B cell (primary cell): ENCODE data around the gene NKX2-3. TPM values are rescaled to one million over a fixed set of nuclear protein-coding genes. Genes with fewer than 3 reads are reported as not detected.
A peak's percentile ranks its signal among the peaks of the same experiment; 100 is the strongest.

Experiments used
- ATAC-seq: fragments of 200-7000 bp; cut with Tn5 transposase; one replicate; pipeline ENCODE4 v1.10.0; 2021; ENCODE audit warnings: low read depth, mild to moderate bottlenecking, moderate number of reproducible peaks, moderate library complexity
- CTCF ChIA-PET: fragments of 350-600 bp; sonication (Branson Sonifier 250); formaldehyde crosslinking; loops from one replicate; lab custom pipeline; 2021; ENCODE audit warnings: antibody characterized with exemption, inconsistent platforms; lab: Charles Lee
- POLR2A ChIA-PET: fragments of 350-600 bp; sonication (Branson Sonifier 250); formaldehyde crosslinking; loops from one replicate; lab custom pipeline; 2021; ENCODE audit warnings: antibody characterized with exemption; lab: Charles Lee
- DNase-seq: peaks from one replicate; pipeline ENCODE4 v3.0.0; 2013
- H2AFZ ChIP-seq: 2 replicates; pipeline ENCODE4 v1.6.1; 2012; ENCODE audit warnings: mild to moderate bottlenecking, low read depth, low read length; ENCODE audit not compliant: insufficient read depth, poor library complexity, severe bottlenecking
- H3K27ac ChIP-seq, 2 donors: 1 replicate in 1 of 2; 2 replicates in 1 of 2; pipeline ENCODE4 v1.5.1; 2012 to 2013; ENCODE audit warnings: low read length in 2 of 2, mild to moderate bottlenecking in 2 of 2, moderate library complexity in 1 of 2
- H3K27me3 ChIP-seq, 4 experiments: fragments of 200-600 bp in 1 of 4; sonication (generic) in 1 of 4; replicated peaks in 1 of 4; 1 replicate in 2 of 4; 2 replicates in 2 of 4; pipeline versions ENCODE4 v1.6.1 to v1.7.0; 2013 to 2016; ENCODE audit warnings: low read length in 3 of 4, mild to moderate bottlenecking in 2 of 4, mixed read lengths in 1 of 4, moderate library complexity in 1 of 4; ENCODE audit not compliant: insufficient read depth in 4 of 4, control insufficient read depth in 3 of 4; ENCODE audit errors: control extremely low read depth in 1 of 4
- H3K36me3 ChIP-seq, 2 experiments: replicated peaks in 1 of 2; 1 replicate in 1 of 2; 2 replicates in 1 of 2; pipeline versions ENCODE4 v1.6.1 to v1.7.1; 2013; ENCODE audit warnings: low read length in 1 of 2; ENCODE audit not compliant: insufficient read depth in 2 of 2, control insufficient read depth in 1 of 2; ENCODE audit errors: control extremely low read depth in 1 of 2, extremely low read depth in 1 of 2
- H3K4me1 ChIP-seq, 2 donors: fragments of 200-600 bp in 1 of 2; sonication (generic) in 1 of 2; 1 replicate in 1 of 2; 2 replicates in 1 of 2; pipeline versions ENCODE4 v1.5.1 to v1.6.1; 2013 to 2017; ENCODE audit warnings: low read length in 2 of 2; ENCODE audit not compliant: control insufficient read depth in 2 of 2, insufficient read depth in 2 of 2
- H3K4me2 ChIP-seq: replicated peaks from 2 replicates; pipeline ENCODE3; 2012; ENCODE audit warnings: mild to moderate bottlenecking, low read depth, low read length; ENCODE audit not compliant: poor library complexity, severe bottlenecking
- H3K4me3 ChIP-seq, 5 experiments: fragments of 200-600 bp in 1 of 5; sonication (generic) in 1 of 5; 1 replicate in 3 of 5; 2 replicates in 2 of 5; pipeline versions ENCODE4 v1.5.1 to v1.7.0; 2011 to 2016; ENCODE audit warnings: low read length in 4 of 5, mild to moderate bottlenecking in 4 of 5, low read depth in 2 of 5, control low read depth in 1 of 5, moderate library complexity in 1 of 5; ENCODE audit not compliant: insufficient read depth in 1 of 5; ENCODE audit errors: control extremely low read depth in 1 of 5, extremely low read depth in 1 of 5
- H3K79me2 ChIP-seq: fragments of 200-600 bp; sonication (generic); one replicate; pipeline ENCODE4 v1.6.0; 2016; ENCODE audit warnings: low read length; ENCODE audit not compliant: control insufficient read depth, insufficient read depth
- H3K9ac ChIP-seq: fragments of 200-600 bp; sonication (generic); 2 replicates; pipeline ENCODE4 v1.6.1; 2017; ENCODE audit warnings: mild to moderate bottlenecking, low read length, moderate library complexity
- H3K9me3 ChIP-seq, 3 donors: one replicate each; pipeline versions ENCODE4 v1.6.1 to v1.7.1; 2013; ENCODE audit warnings: low read length in 2 of 3; ENCODE audit not compliant: control insufficient read depth in 2 of 3, insufficient read depth in 1 of 3; ENCODE audit errors: control extremely low read depth in 1 of 3
- H4K20me1 ChIP-seq: 2 replicates; pipeline ENCODE4 v1.6.0; 2012; ENCODE audit warnings: mild to moderate bottlenecking, low read length; ENCODE audit not compliant: insufficient read depth, control insufficient read depth, poor library complexity, severe bottlenecking
- H3K27ac Mint-ChIP-seq: one replicate; pipeline ENCODE4 v1.8.0; 2021; ENCODE audit warnings: mixed read lengths
- H3K27me3 Mint-ChIP-seq: one replicate; pipeline ENCODE4 v1.8.0; 2021; ENCODE audit warnings: mixed read lengths
- H3K4me1 Mint-ChIP-seq: one replicate; pipeline ENCODE4 v1.8.0; 2021; ENCODE audit warnings: mixed read lengths
- H3K4me3 Mint-ChIP-seq: one replicate; pipeline ENCODE4 v1.8.0; 2021; ENCODE audit warnings: mixed read lengths
- H3K9me3 Mint-ChIP-seq: one replicate; pipeline ENCODE4 v1.8.0; 2022; ENCODE audit warnings: mixed read lengths; ENCODE audit not compliant: insufficient read depth
- EZH2 ChIP-seq: IDR thresholded peaks from 2 replicates; pipeline ENCODE4 v1.6.1; 2012; ENCODE audit warnings: borderline replicate concordance, low read depth, mild to moderate bottlenecking, moderate library complexity, low read length; ENCODE audit not compliant: insufficient read depth, poor library complexity, severe bottlenecking
- WGBS: methylation state at CpG from one replicate; pipeline ENCODE4 v1.1.5; 2013; ENCODE audit warnings: missing lambda C conversion rate; ENCODE audit not compliant: insufficient coverage; 5-methylcytosine and 5-hydroxymethylcytosine counted together
- intact Hi-C: fragments of 100-400 bp; cut with micrococcal nuclease; formaldehyde crosslinking; loops from one replicate; pipeline ENCODE4 v1.10.0; 2022
- polyA plus RNA-seq: library from polyadenylated mRNA; depleted of rRNA; stranded (reverse); fragments of >200 nt; gene quantifications from 2 replicates; pipeline ENCODE4 v1.2.3, GENCODE V29; 2012
- total RNA-seq, 2 donors: library from RNA; stranded (reverse); fragments of 120-200 nt in 1 of 2; gene quantifications; 1 replicate in 1 of 2; 2 replicates in 1 of 2; pipeline versions ENCODE4 v1.2.3 to v1.2.4, GENCODE V29; 2013 to 2022
- TF ChIP-seq, protein P1 (sequence below): fragments of 200-600 bp; IDR thresholded peaks from one replicate; pipeline ENCODE4 v1.8.0; 2022; ENCODE audit warnings: antibody characterized with exemption, mild to moderate bottlenecking

Gene NKX2-3
- total and polyA plus RNA-seq, 2 donors (not counting 1 experiment from before 2014, with no cell fraction given), result not detected

DNA sequence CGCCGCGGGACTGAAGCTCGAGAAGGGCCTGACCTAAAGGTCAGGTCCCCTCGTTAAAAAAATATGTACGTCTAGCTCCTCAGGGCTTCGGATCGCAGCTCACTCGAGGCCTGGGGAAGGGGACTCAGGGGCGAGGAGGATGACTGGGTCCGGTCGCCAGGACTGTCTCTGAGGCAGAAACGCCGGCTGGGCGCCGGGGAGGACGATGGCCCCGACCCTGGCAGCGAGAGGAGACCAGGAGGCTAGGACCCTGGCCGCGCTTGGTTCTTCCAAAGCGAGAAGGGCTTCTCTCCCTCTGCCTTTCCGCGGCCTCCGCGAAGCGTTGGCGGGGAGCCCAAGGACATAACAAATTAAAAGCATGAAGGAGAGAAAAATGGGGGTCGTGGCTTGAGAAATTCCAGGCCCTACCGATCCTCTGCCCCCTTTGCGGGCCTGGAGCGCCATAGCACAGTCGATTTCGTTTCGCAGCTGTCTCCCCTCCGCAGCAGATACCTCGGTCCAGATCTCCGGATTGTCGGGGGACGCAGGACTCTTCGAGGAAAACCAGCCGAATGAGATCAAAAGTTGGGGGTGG is 3.1 kb downstream of the NKX2-3 start:
- H3K9me3 Mint-ChIP-seq, result no peaks in the 10 kb centered on the region
- Histone ChIP-seq H2AFZ (peak overlapping the region; percentile 50), H3K27ac (no peak overlapping the region), H4K20me1 (no peaks in the 10 kb centered on the region), H3K9ac (peak overlapping the region; percentile 56), H3K27me3 (peaks cover 0 to 96% (median 76%) of the 10 kb centered on the region in 4 experiments), H3K36me3 (no peaks in the 10 kb centered on the region), H3K9me3 (peaks cover 0 to 67% (median 10%) of the 10 kb centered on the region in 3 donors), H3K4me1 (peaks cover 70 to 71% of the 10 kb centered on the region in 2 donors), H3K4me3 (peak overlapping the region in 4 of 5 experiments; percentile 11 to 59 (median 31)), H3K4me2 (peak overlapping the region; percentile 86), H3K79me2 (no peaks in the 10 kb centered on the region)
- peaks cover 54% of the 10 kb centered on the region for H3K4me1 Mint-ChIP-seq
- intact Hi-C loops, result no loop called here
- DNase-seq (no peak), ATAC-seq (no peak)
- CTCF ChIA-PET, result interaction anchor here (1.2 to 1.3 kb wide), 3 partner anchors 9 to 66 kb away, joined by 3 to 4 read pairs (median 3); no protein-coding TSS in a partner anchor
- WGBS, result 15% methylated on average over 31 of the region's 42 CpGs
- H3K4me3 Mint-ChIP-seq, result peak overlapping the region; percentile 86
- H3K27ac Mint-ChIP-seq, result no peak overlapping the region
- POLR2A ChIA-PET, result interaction anchor here (0.5 kb wide), 1 partner anchor 439 kb away, joined by 3 read pairs; no protein-coding TSS in a partner anchor
- peaks cover 79% of the 10 kb centered on the region for H3K27me3 Mint-ChIP-seq
- TF ChIP-seq, protein P1, sequence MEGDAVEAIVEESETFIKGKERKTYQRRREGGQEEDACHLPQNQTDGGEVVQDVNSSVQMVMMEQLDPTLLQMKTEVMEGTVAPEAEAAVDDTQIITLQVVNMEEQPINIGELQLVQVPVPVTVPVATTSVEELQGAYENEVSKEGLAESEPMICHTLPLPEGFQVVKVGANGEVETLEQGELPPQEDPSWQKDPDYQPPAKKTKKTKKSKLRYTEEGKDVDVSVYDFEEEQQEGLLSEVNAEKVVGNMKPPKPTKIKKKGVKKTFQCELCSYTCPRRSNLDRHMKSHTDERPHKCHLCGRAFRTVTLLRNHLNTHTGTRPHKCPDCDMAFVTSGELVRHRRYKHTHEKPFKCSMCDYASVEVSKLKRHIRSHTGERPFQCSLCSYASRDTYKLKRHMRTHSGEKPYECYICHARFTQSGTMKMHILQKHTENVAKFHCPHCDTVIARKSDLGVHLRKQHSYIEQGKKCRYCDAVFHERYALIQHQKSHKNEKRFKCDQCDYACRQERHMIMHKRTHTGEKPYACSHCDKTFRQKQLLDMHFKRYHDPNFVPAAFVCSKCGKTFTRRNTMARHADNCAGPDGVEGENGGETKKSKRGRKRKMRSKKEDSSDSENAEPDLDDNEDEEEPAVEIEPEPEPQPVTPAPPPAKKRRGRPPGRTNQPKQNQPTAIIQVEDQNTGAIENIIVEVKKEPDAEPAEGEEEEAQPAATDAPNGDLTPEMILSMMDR, result no peak
- TF ChIP-seq EZH2, result peak; percentile 62
